GM18511 (cell line): ENCODE data around the gene ARIH2.

ENCODE experiments used
- ATAC-seq: cut with Tn5 transposase; IDR thresholded peaks from one replicate; pipeline ENCODE4 v1.9.1; 2021; ENCODE audit warnings: mild to moderate bottlenecking, moderate library complexity; ENCODE audit not compliant: unreplicated experiment

Gene ARIH2

GRCh38 chr3:48928679-48929078 lies 10.0 kb downstream of the ARIH2 start:
- ATAC-seq = no peak

GRCh38 chr3:48929358-48930035 lies 10.9 kb downstream of the ARIH2 start:
- no peak for ATAC-seq

- no peak for ATAC-seq
Observed at GRCh38 chr3:48930590-48930989, 11.9 kb downstream of the ARIH2 start.

GRCh38 chr3:48931944-48932580 lies 13.4 kb downstream of the ARIH2 start:
- ATAC-seq = no peak

GRCh38 chr3:48934333-48934991 lies 15.8 kb downstream of the ARIH2 start:
- no peak for ATAC-seq

GRCh38 chr3:48935530-48935929 lies 16.9 kb downstream of the ARIH2 start:
- ATAC-seq = no peak

- no peak for ATAC-seq
Observed at GRCh38 chr3:48938156-48938555, 19.5 kb downstream of the ARIH2 start.

- no peak for ATAC-seq
Observed at GRCh38 chr3:48938689-48939088, 20.0 kb downstream of the ARIH2 start.

GRCh38 chr3:48945432-48945831 lies 26.8 kb downstream of the ARIH2 start:
- no peak for ATAC-seq

GRCh38 chr3:48945891-48946549 lies 27.4 kb downstream of the ARIH2 start:
- ATAC-seq = no peak

- no peak for ATAC-seq
Observed at GRCh38 chr3:48949376-48949717, 30.7 kb downstream of the ARIH2 start.

- no peak for ATAC-seq
Observed at GRCh38 chr3:48950051-48950450, 31.4 kb downstream of the ARIH2 start.

- ATAC-seq = no peak
Observed at GRCh38 chr3:48951764-48952163, 33.1 kb downstream of the ARIH2 start.

GRCh38 chr3:48952510-48953118 lies 34.0 kb downstream of the ARIH2 start:
- ATAC-seq = no peak

GRCh38 chr3:48957006-48957705 lies 38.5 kb downstream of the ARIH2 start:
- no peak for ATAC-seq

- no peak for ATAC-seq
Observed at GRCh38 chr3:48960841-48961413, 42.3 kb downstream of the ARIH2 start.

GRCh38 chr3:48962340-48962739 lies 43.7 kb downstream of the ARIH2 start:
- no peak for ATAC-seq

GRCh38 chr3:48962939-48963338 lies 44.3 kb downstream of the ARIH2 start:
- no peak for ATAC-seq

- no peak for ATAC-seq
Observed at GRCh38 chr3:48963591-48963990, 44.9 kb downstream of the ARIH2 start.

GRCh38 chr3:48966367-48966766 lies 47.7 kb downstream of the ARIH2 start:
- no peak for ATAC-seq
